ENCODE measurements around the gene HLA-DQB1.

HLA-DQB1 gene

GRCh38 chr6:32669240-32669639 lies 2.8 kb upstream of the HLA-DQB1 start:
- no peak for TF ChIP-seq REST (IDR thresholded peaks at IDR 0.05; ENCODE audit: low read depth)
- no peak for TF ChIP-seq EP300 (IDR thresholded peaks at IDR 0.05; ENCODE audit: borderline replicate concordance)
- no peak for TF ChIP-seq FOXM1 (IDR thresholded peaks at IDR 0.05; ENCODE audit: borderline replicate concordance, low read depth)
- TF ChIP-seq CREB1 (IDR thresholded peaks at IDR 0.05; ENCODE audit: low read depth): no peak
- no peak for TF ChIP-seq TEAD4 (IDR thresholded peaks at IDR 0.05)
- no peak for TF ChIP-seq TCF12 (IDR thresholded peaks at IDR 0.05; ENCODE audit: low read depth)
- no peak for TF ChIP-seq RAD21 (IDR thresholded peaks at IDR 0.05; ENCODE audit: low read depth)
- no peak for TF ChIP-seq TAF1 (IDR thresholded peaks at IDR 0.05; ENCODE audit: low read depth)
- no peak for TF ChIP-seq CEBPB (IDR thresholded peaks at IDR 0.05)
- TF ChIP-seq USF1 (IDR thresholded peaks at IDR 0.05): no peak
- TF ChIP-seq NFIC (IDR thresholded peaks at IDR 0.05): no peak
- no peak for TF ChIP-seq MAX (IDR thresholded peaks at IDR 0.05)
- no peak for TF ChIP-seq ZBTB7A (IDR thresholded peaks at IDR 0.05; ENCODE audit: low read depth)
- no peak for TF ChIP-seq YY1 (IDR thresholded peaks at IDR 0.05; ENCODE audit: low read depth)
- no peak for TF ChIP-seq EGR1 (IDR thresholded peaks at IDR 0.05)

- no peak for TF ChIP-seq TAF1 (IDR thresholded peaks at IDR 0.05; ENCODE audit: low read depth)
- TF ChIP-seq TEAD4 (IDR thresholded peaks at IDR 0.05): no peak
- no peak for TF ChIP-seq YY1 (IDR thresholded peaks at IDR 0.05; ENCODE audit: low read depth)
- TF ChIP-seq ZBTB7A (IDR thresholded peaks at IDR 0.05; ENCODE audit: low read depth): no peak
- TF ChIP-seq NFIC (IDR thresholded peaks at IDR 0.05): no peak
- TF ChIP-seq CEBPB (IDR thresholded peaks at IDR 0.05): no peak
- no peak for TF ChIP-seq EP300 (IDR thresholded peaks at IDR 0.05; ENCODE audit: borderline replicate concordance)
- TF ChIP-seq RAD21 (IDR thresholded peaks at IDR 0.05; ENCODE audit: low read depth): no peak
- no peak for TF ChIP-seq TCF12 (IDR thresholded peaks at IDR 0.05; ENCODE audit: low read depth)
- no peak for TF ChIP-seq CREB1 (IDR thresholded peaks at IDR 0.05; ENCODE audit: low read depth)
- TF ChIP-seq FOXM1 (IDR thresholded peaks at IDR 0.05; ENCODE audit: borderline replicate concordance, low read depth): no peak
- no peak for TF ChIP-seq MAX (IDR thresholded peaks at IDR 0.05)
- TF ChIP-seq USF1 (IDR thresholded peaks at IDR 0.05): no peak
These were observed 1.8 kb upstream of the HLA-DQB1 start for GRCh38 chr6:32668226-32668747.

- TF ChIP-seq NFIC (IDR thresholded peaks at IDR 0.05): no peak
- no peak for TF ChIP-seq TEAD4 (IDR thresholded peaks at IDR 0.05)
- TF ChIP-seq CEBPB (IDR thresholded peaks at IDR 0.05): no peak
- TF ChIP-seq CREB1 (IDR thresholded peaks at IDR 0.05; ENCODE audit: low read depth): no peak
- no peak for TF ChIP-seq RAD21 (IDR thresholded peaks at IDR 0.05; ENCODE audit: low read depth)
- TF ChIP-seq USF1 (IDR thresholded peaks at IDR 0.05): no peak
- no peak for TF ChIP-seq TAF1 (IDR thresholded peaks at IDR 0.05; ENCODE audit: low read depth)
- TF ChIP-seq MAX (IDR thresholded peaks at IDR 0.05): no peak
- TF ChIP-seq FOXM1 (IDR thresholded peaks at IDR 0.05; ENCODE audit: borderline replicate concordance, low read depth): no peak
- no peak for TF ChIP-seq ZBTB7A (IDR thresholded peaks at IDR 0.05; ENCODE audit: low read depth)
- no peak for TF ChIP-seq EP300 (IDR thresholded peaks at IDR 0.05; ENCODE audit: borderline replicate concordance)
- no peak for TF ChIP-seq YY1 (IDR thresholded peaks at IDR 0.05; ENCODE audit: low read depth)
- no peak for TF ChIP-seq TCF12 (IDR thresholded peaks at IDR 0.05; ENCODE audit: low read depth)
- no peak for TF ChIP-seq EGR1 (IDR thresholded peaks at IDR 0.05)
These were observed 796 bp downstream of the HLA-DQB1 start for GRCh38 chr6:32665661-32666060.

- TF ChIP-seq FOXM1 (IDR thresholded peaks at IDR 0.05; ENCODE audit: borderline replicate concordance, low read depth): no peak
- no peak for TF ChIP-seq TCF12 (IDR thresholded peaks at IDR 0.05; ENCODE audit: low read depth)
- TF ChIP-seq CEBPB (IDR thresholded peaks at IDR 0.05): no peak
- no peak for TF ChIP-seq REST (IDR thresholded peaks at IDR 0.05; ENCODE audit: low read depth)
- TF ChIP-seq MAX (IDR thresholded peaks at IDR 0.05): no peak
- TF ChIP-seq TEAD4 (IDR thresholded peaks at IDR 0.05): no peak
- no peak for TF ChIP-seq TAF1 (IDR thresholded peaks at IDR 0.05; ENCODE audit: low read depth)
- TF ChIP-seq CREB1 (IDR thresholded peaks at IDR 0.05; ENCODE audit: low read depth): no peak
- no peak for TF ChIP-seq RAD21 (IDR thresholded peaks at IDR 0.05; ENCODE audit: low read depth)
These were observed 1.6 kb downstream of the HLA-DQB1 start for GRCh38 chr6:32664827-32665362.
